HepG2 (cell line): ENCODE results near the gene ATN1. TPM values are rescaled to one million over a fixed set of nuclear protein-coding genes. Genes with fewer than 3 reads are reported as not detected.
A peak's percentile ranks its signal among the peaks of the same experiment; 100 is the strongest.

ENCODE experiments used
- BRD4 ChIP-seq: sonication (generic); formaldehyde crosslinking; IDR thresholded peaks from 2 replicates; pipeline ENCODE4 v1.4.0; 2020; ENCODE audit warnings: missing genetic modification reagents
- ELF4 ChIP-seq: sonication (generic); formaldehyde crosslinking; IDR thresholded peaks from 2 replicates; pipeline ENCODE4 v1.5.0; 2020; ENCODE audit warnings: missing genetic modification reagents, mild to moderate bottlenecking, moderate library complexity, borderline replicate concordance
- FOXJ3 ChIP-seq: sonication (generic); formaldehyde crosslinking; IDR thresholded peaks from 2 replicates; pipeline ENCODE4 v1.4.0; 2020; ENCODE audit warnings: missing genetic modification reagents, mild to moderate bottlenecking, borderline replicate concordance
- HMG20B ChIP-seq: conservative IDR thresholded peaks from 2 replicates; pipeline ENCODE4 v1.6.1; 2016; ENCODE audit warnings: missing genetic modification reagents, missing compliant biosample characterization
- HMGA1 ChIP-seq: sonication (generic); formaldehyde crosslinking; conservative IDR thresholded peaks from 2 replicates; pipeline ENCODE4 v1.4.0; 2020; ENCODE audit warnings: missing genetic modification reagents
- HOXA7 ChIP-seq: sonication (generic); formaldehyde crosslinking; IDR thresholded peaks from 2 replicates; pipeline ENCODE4 v1.8.1; 2022; ENCODE audit warnings: mild to moderate bottlenecking, missing genetic modification reagents, moderate library complexity
- KLF16 ChIP-seq, 2 experiments: sonication (generic) in 1 of 2; formaldehyde crosslinking in 1 of 2; IDR thresholded peaks; 2 replicates each; pipeline versions ENCODE4 v1.6.1 to v1.8.0; 2016 to 2023; ENCODE audit warnings: missing genetic modification reagents in 2 of 2, missing compliant biosample characterization in 1 of 2
- KLF9 ChIP-seq: IDR thresholded peaks from 2 replicates; pipeline ENCODE4 v1.6.1; 2016; ENCODE audit warnings: low read depth
- MTA1 ChIP-seq: sonication (generic); formaldehyde crosslinking; IDR thresholded peaks from 2 replicates; pipeline ENCODE4 v1.4.0; 2020; ENCODE audit warnings: missing genetic modification reagents, mild to moderate bottlenecking, borderline replicate concordance
- NBN ChIP-seq: fragments of 450-650 bp; conservative IDR thresholded peaks from 2 replicates; pipeline ENCODE4 v1.6.1; 2017
- RFX5 ChIP-seq: IDR thresholded peaks from 2 replicates; pipeline ENCODE4 v1.6.1; 2011; ENCODE audit warnings: low read depth, low read length, improper control_type of control experiment
- ZNF205 ChIP-seq: IDR thresholded peaks from 2 replicates; pipeline ENCODE4 v1.6.1; 2018; ENCODE audit warnings: missing biosample characterization, missing genetic modification reagents
- ZNF484 ChIP-seq: sonication (generic); formaldehyde crosslinking; IDR thresholded peaks from 2 replicates; pipeline ENCODE4 v1.5.1; 2020; ENCODE audit warnings: mild to moderate bottlenecking, low read depth, missing genetic modification reagents, borderline replicate concordance
- polyA plus RNA-seq, 8 experiments: library from polyadenylated mRNA; depleted of rRNA in 3 of 8; stranded (reverse) in 7 of 8; unstranded in 1 of 8; fragments of >200 nt; fragmentation: Illumina TruSeq in 4 of 8; extraction: Trizol in 4 of 8; gene quantifications; 2 replicates each; pipeline versions ENCODE4 v1.2.1 to v1.2.3, GENCODE V29; 2011 to 2016; ENCODE audit warnings: low read depth in 4 of 8, missing spikeins in 1 of 8, mixed read lengths in 1 of 8; ENCODE audit not compliant: insufficient read depth in 1 of 8
- total RNA-seq, 5 experiments: library from RNA; depleted of rRNA; stranded (reverse); fragments of >200 nt; fragmentation: Illumina TruSeq; extraction: Trizol; gene quantifications; 2 replicates each; pipeline ENCODE4 v1.2.3, GENCODE V29; 2016; ENCODE audit warnings: low read depth in 1 of 5
- TF ChIP-seq, protein P1 (sequence below): sonication (generic); formaldehyde crosslinking; IDR thresholded peaks from 2 replicates; pipeline ENCODE4 v1.4.0; 2020; ENCODE audit warnings: missing genetic modification reagents, mild to moderate bottlenecking, borderline replicate concordance
- TF ChIP-seq, protein P2 (sequence below): sonication (generic); formaldehyde crosslinking; IDR thresholded peaks from 2 replicates; pipeline ENCODE4 v1.4.0; 2020; ENCODE audit warnings: missing genetic modification reagents
- TF ChIP-seq, protein P3 (sequence below), 2 experiments: sonication (generic) in 1 of 2; formaldehyde crosslinking in 1 of 2; IDR thresholded peaks; 2 replicates each; pipeline versions ENCODE4 v1.4.0 to v1.6.1; 2018 to 2020; ENCODE audit warnings: missing genetic modification reagents in 2 of 2, borderline replicate concordance in 1 of 2, low read depth in 1 of 2, mild to moderate bottlenecking in 1 of 2, missing biosample characterization in 1 of 2
- TF ChIP-seq, protein P4 (sequence below): sonication (generic); formaldehyde crosslinking; IDR thresholded peaks from 2 replicates; pipeline ENCODE4 v1.5.0; 2020; ENCODE audit warnings: missing genetic modification reagents
- TF ChIP-seq, protein P5 (sequence below): sonication (generic); formaldehyde crosslinking; IDR thresholded peaks from 2 replicates; pipeline ENCODE4 v1.4.0; 2020; ENCODE audit warnings: mild to moderate bottlenecking, missing genetic modification reagents
- TF ChIP-seq, protein P6 (sequence below): sonication (generic); formaldehyde crosslinking; IDR thresholded peaks from 2 replicates; pipeline ENCODE4 v1.4.0; 2020; ENCODE audit warnings: mild to moderate bottlenecking, missing genetic modification reagents
- TF ChIP-seq, protein P7 (sequence below): sonication (generic); formaldehyde crosslinking; IDR thresholded peaks from 2 replicates; pipeline ENCODE4 v1.4.0; 2020; ENCODE audit warnings: mild to moderate bottlenecking, missing genetic modification reagents, borderline replicate concordance

Gene ATN1
- total and polyA plus RNA-seq, 2 of the 13 experiments (the other 11 are each of a cell fraction or from before 2014, with no cell fraction given), result 2.1 to 8.6 TPM

DNA sequence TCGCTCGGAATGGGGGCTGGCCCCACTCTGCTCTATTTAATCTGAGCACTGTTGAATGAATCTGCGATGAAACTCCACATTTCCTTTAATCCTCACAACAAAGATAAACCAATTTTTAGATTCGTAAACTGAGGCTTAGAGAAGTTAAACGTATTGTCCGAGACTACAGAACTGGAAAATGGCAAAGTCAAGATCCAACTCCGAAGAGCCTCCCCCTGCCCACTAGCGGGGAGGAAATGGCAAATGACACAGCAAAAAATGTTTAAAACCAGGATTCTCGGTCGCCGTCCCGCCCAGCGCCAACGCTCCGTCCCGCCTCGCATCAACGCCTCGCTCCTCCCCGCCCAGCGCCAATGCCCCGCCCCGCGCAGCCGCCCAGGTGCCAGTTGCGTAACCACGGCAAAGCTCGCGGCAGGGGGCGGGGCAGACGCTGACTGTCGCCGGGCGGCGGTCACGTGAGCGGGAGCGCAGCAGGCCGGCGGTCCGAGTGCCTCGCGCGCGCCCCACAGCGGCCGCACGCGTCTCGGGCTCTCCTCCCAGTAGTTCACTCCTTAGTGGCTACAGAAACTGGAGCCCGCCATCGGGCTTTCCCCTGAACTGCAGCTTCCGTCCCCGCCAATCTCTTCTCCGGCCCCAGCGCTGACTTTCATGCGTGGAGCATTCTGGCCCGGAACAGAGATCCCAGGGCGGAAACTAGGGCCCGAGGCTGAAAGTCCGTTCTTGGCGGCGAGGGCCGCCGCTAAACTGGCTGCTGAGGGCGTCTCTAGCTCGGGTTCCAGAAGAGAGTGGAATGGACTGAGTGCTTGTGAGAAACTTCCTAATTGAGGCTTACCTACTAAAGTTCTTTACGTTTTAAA lies 36.7 kb upstream of the ATN1 start (continued):
- TF ChIP-seq, protein P1, sequence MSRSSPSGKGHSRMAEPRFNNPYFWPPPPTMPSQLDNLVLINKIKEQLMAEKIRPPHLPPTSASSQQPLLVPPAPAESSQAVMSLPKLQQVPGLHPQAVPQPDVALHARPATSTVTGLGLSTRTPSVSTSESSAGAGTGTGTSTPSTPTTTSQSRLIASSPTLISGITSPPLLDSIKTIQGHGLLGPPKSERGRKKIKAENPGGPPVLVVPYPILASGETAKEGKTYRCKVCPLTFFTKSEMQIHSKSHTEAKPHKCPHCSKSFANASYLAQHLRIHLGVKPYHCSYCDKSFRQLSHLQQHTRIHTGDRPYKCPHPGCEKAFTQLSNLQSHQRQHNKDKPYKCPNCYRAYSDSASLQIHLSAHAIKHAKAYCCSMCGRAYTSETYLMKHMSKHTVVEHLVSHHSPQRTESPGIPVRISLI (CRISPR knock-in tag), result peak; percentile 28; the same call in 1 of the 2 replicates
- TF ChIP-seq, protein P2, sequence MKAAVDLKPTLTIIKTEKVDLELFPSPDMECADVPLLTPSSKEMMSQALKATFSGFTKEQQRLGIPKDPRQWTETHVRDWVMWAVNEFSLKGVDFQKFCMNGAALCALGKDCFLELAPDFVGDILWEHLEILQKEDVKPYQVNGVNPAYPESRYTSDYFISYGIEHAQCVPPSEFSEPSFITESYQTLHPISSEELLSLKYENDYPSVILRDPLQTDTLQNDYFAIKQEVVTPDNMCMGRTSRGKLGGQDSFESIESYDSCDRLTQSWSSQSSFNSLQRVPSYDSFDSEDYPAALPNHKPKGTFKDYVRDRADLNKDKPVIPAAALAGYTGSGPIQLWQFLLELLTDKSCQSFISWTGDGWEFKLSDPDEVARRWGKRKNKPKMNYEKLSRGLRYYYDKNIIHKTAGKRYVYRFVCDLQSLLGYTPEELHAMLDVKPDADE, result no peak
- TF ChIP-seq BRD4 (0 out of 2 replicates have a peak, but pooled peaks have one; percentile 23), MTA1 (CRISPR knock-in tag) (no peak), HOXA7 (CRISPR knock-in tag) (no peak), NBN (no peak), KLF16 (CRISPR knock-in tag; IDR thresholded peaks at IDR 0.05) (peak in 1 of 2 experiments; percentile 86; a peak in 1 of 4 replicates), HMGA1 (CRISPR knock-in tag) (no peak), RFX5 (peak; percentile 36; the same call in 1 of the 2 replicates), ZNF484 (CRISPR knock-in tag) (no peak), HMG20B (CRISPR knock-in tag) (0 out of 2 replicates have a peak, but pooled peaks have one; percentile 34), ZNF205 (CRISPR knock-in tag) (no peak; the same call in 1 of the 2 replicates), ELF4 (CRISPR knock-in tag) (no peak), KLF9 (CRISPR knock-in tag) (peak; percentile 72; the same call in 1 of the 2 replicates), FOXJ3 (CRISPR knock-in tag) (0 out of 2 replicates have a peak, but pooled peaks have one; percentile 26)
- TF ChIP-seq, protein P3, sequence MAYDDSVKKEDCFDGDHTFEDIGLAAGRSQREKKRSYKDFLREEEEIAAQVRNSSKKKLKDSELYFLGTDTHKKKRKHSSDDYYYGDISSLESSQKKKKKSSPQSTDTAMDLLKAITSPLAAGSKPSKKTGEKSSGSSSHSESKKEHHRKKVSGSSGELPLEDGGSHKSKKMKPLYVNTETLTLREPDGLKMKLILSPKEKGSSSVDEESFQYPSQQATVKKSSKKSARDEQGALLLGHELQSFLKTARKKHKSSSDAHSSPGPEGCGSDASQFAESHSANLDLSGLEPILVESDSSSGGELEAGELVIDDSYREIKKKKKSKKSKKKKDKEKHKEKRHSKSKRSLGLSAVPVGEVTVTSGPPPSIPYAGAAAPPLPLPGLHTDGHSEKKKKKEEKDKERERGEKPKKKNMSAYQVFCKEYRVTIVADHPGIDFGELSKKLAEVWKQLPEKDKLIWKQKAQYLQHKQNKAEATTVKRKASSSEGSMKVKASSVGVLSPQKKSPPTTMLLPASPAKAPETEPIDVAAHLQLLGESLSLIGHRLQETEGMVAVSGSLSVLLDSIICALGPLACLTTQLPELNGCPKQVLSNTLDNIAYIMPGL (CRISPR knock-in tag; IDR thresholded peaks at IDR 0.05; ENCODE audit: borderline replicate concordance in 1 of 2, low read depth in 1 of 2), result peak; percentile 91 to 93
- TF ChIP-seq, protein P4, sequence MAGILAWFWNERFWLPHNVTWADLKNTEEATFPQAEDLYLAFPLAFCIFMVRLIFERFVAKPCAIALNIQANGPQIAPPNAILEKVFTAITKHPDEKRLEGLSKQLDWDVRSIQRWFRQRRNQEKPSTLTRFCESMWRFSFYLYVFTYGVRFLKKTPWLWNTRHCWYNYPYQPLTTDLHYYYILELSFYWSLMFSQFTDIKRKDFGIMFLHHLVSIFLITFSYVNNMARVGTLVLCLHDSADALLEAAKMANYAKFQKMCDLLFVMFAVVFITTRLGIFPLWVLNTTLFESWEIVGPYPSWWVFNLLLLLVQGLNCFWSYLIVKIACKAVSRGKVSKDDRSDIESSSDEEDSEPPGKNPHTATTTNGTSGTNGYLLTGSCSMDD, result no peak
- TF ChIP-seq, protein P5, sequence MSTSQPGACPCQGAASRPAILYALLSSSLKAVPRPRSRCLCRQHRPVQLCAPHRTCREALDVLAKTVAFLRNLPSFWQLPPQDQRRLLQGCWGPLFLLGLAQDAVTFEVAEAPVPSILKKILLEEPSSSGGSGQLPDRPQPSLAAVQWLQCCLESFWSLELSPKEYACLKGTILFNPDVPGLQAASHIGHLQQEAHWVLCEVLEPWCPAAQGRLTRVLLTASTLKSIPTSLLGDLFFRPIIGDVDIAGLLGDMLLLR (CRISPR knock-in tag), result no peak
- TF ChIP-seq, protein P6, sequence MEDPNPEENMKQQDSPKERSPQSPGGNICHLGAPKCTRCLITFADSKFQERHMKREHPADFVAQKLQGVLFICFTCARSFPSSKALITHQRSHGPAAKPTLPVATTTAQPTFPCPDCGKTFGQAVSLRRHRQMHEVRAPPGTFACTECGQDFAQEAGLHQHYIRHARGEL (CRISPR knock-in tag), result no peak
- TF ChIP-seq, protein P7, sequence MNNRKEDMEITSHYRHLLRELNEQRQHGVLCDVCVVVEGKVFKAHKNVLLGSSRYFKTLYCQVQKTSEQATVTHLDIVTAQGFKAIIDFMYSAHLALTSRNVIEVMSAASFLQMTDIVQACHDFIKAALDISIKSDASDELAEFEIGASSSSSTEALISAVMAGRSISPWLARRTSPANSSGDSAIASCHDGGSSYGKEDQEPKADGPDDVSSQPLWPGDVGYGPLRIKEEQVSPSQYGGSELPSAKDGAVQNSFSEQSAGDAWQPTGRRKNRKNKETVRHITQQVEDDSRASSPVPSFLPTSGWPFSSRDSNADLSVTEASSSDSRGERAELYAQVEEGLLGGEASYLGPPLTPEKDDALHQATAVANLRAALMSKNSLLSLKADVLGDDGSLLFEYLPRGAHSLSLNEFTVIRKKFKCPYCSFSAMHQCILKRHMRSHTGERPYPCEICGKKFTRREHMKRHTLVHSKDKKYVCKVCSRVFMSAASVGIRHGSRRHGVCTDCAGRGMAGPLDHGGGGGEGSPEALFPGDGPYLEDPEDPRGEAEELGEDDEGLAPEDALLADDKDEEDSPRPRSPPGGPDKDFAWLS (CRISPR knock-in tag), result no peak
